G401.6 (cell line): ENCODE data around the gene NRXN3.

Experiments used
- FAIRE-seq: peaks from 2 replicates; lab custom pipeline; 2012; peaks lifted over from hg19 to GRCh38; lab: Jason Lieb, UNC

Gene NRXN3

DNA sequence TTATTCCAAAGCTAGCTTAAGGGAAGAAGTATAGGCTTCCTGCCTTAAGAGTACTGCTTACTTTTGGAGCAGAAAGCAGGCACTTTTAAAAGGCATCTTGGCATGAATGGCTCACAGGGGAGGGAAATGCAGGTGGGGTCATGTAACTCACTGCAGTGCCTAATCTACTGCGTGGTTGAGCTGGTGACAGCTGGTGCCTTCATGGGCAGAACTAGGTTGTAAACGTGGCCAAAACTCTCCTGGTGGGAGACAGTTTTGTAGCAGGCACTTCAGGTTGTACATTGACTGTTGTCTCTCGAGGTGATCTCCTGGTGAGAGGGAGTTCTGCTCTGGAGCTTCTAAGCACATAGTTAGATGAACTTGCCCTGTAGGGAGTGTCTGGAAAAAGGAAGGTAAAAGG is 1078.6 kb downstream of the NRXN3 start:
- no peak for FAIRE-seq

DNA sequence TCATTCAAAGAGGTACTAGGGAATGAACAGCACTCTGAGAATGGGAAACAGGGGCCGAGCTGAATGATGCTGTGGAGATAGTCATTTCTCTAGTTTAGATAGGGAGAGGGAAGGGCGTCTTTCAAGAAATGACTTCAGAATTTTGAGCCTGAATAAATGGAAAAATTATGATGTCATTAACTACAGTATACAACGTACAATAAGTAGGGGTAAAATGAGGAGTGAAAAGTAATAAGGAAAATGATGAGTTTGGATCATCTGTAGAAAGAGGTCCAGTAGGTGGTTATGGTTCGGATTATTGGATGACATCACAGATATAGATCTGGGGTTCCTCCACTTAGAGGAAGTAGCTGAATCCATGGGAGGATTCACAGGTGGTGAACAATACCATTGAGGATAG is 1081.1 kb downstream of the NRXN3 start:
- FAIRE-seq, result no peak

DNA sequence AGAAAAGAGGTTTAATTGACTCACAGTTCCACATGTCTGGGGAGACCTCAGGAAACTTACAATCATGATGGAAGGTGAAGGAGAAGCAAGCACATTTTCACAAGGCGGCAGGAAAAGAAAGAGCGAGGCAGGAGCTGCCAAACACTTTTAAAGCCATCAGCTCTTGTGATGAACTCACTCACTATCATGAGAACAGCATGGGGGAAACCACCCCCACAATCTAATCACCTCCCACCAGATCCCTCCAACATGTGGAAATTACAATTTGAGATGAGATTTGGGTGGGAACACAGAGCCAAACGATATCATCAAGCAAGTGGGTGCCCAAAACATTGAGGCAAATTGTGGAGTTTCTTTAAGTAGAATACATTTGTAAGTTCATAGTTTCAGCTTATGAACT is 1083.4 kb downstream of the NRXN3 start:
- no peak for FAIRE-seq

DNA sequence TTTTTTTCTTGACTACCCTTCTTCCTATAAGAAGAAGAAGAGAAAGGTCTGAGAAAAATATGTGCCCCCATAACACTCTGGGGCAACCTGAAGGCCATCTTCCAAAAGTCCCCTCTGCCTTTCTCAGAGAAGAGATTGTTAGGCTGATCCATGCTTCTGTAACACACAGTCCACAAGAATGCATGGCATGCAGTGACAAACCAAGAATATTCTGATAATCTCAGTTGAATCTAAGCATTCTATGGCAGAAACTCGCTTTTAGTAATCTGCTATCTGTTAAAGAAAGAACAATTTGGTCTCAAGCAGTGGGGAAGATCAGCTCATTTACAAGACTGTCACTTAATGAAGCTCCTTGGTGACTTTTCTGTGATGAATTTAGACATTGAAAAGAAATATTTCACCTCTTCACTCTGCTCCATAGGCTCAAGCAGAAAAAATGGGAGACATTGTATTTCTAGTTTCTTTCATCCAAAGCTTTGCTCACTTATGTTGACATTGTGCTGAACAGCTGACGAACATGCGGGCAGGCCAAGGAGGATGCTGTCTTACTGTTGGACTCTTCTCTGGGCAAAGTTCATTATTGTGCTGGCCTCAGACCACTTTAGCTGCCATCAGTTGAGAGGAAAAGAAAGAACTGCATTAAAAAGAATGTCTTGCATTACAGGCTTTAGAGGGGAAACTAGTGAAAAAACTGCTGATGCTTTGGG is 1084.0 kb downstream of the NRXN3 start:
- FAIRE-seq, result no peak

DNA sequence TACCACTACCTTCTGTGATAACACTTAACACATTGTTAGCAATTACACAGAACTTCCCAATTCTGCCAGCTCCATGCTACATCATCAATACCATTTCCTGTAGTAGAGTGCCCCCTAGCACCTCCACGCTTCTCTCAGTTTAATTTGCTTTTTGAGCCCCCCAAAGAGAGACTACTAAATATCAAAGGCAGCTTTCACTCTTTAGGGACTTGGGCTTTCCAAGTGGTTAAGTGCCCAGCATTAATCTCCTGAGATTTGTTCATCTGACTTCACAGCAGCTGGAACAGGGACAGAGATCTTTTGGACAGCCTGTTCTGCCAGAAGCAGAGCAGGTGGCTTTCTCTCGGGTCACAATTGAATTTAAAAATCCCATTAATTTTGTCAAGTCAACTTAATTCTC is 1086.2 kb downstream of the NRXN3 start:
- FAIRE-seq, result no peak

DNA sequence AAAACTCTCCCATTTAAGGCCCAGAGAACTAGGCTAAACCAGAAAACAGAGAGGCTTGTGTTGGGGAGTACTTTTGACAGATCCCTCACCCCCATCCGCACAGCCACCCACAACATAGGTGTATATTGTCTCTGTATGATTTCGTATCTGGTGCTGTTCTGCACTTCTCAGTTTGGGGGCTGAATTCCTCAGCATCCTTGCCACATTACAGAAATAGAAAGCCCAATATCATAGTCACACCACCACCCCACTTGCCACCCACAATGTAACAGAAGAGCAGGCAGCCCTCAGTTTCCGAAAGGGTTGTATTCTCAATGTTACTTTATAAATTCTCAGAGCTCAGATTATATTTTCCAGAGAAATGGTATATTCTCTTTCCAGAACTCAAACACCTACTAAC is 1090.2 kb downstream of the NRXN3 start:
- no peak for FAIRE-seq

DNA sequence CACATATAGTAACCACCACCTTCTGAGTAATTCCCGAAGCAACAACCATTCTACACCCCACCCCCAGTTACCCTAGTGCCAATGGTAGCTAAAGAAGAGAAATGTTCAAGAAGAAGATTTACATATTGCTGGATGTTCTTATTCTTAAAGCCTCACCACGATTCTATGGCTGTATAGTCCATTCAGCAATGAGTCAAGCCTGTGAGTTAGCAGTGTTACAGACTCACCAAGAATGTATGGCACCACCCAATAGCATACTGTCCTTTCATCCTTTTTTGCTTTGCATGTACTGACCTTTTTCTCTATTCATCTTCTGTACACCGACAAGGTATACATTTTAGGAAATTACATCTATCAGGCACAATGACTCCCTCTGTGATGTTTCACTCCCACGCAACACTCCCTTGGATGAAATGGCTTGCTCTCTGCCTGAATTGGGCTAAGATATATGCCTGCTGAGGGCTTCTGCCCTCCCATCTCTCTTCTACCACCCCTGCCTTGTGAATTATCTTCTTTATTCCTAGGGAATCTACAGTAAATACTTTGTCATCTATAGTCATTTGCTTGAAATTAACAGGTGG is 1095.3 kb downstream of the NRXN3 start:
- no peak for FAIRE-seq

DNA sequence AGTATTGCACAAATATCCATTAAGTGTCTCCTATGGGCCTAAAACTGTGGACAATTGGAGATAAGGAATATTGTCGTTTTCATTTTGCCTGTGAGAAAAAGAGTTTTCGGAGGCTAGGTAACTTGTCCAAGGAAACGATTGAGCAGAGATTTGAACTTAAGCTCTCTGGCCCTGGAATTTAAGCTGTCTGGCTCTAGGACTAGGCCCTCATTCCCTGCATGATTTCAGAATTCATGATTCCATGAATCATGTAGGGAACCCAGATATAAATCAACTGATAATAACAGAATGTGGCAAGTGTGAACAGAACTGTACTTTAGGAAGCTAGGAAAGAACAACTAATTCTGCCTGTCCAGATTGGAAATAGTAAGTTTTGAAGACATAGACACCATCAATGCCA is 1100.2 kb downstream of the NRXN3 start:
- FAIRE-seq, result no peak

DNA sequence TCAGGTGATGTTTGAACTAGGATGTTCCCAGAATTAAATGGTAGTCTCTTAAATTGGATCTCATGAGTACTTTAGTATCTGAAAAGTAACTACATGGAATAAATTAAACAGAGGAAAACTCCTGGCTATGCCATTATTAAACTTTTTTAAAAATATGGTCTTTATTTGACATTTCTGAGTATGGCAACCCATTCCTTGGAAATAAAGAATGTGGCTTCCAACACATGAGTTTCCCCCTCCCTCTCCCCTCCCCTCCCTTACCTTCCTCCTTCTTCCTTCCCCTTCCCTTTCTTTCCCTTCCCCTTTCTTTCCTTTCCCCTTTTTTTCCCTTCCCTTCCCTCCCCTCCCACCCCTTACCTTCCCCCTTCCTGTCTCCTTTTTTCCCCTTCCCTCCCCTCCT is 1100.9 kb downstream of the NRXN3 start:
- FAIRE-seq, result no peak

DNA sequence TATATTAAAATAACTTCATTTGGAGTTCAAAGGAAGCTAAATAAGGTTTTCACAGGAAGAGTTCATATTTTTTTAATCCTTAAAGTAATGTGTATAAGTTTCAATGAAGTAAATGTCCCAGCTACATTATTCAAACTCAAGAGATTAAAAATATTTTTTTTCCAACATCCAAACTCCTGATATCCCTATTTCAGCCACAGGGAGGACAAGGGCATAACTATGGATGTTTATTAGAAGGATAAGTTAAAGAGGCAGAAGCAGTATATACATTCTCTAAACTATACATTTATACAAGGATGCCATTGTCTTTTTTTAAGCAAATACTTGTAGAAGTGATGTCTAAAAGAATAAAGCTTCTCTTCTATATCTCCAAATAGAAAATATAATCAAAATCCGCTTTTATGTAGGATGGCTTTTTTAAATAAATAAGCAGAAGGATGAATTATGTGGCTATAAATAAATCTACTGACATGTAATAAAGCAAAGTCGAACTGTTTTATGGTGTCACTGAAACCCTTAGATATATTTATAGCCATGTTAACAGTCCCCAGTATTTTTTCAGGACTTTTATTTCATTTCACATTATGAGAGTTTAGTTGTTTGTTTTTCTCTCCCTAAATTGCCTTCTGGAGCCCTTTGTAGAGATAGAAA is 1104.6 kb downstream of the NRXN3 start:
- FAIRE-seq, result no peak

DNA sequence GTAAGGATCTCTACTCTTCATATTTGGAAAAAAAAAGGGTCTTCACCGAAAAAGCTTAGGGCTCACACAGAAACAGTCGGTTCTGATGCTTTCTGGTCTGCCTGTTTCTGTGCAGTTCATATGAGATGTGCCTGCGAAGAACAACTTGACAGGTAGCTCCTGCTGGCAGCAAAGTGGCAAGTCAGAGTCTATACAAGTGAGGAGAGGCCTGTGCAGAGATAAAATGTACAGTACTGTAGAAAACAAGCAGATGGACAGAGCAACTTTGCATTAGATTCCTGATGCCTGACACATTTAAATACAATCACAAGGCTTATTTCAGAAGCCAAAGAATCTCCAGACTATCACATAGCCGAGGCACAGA is 1105.1 kb downstream of the NRXN3 start:
- FAIRE-seq, result no peak

DNA sequence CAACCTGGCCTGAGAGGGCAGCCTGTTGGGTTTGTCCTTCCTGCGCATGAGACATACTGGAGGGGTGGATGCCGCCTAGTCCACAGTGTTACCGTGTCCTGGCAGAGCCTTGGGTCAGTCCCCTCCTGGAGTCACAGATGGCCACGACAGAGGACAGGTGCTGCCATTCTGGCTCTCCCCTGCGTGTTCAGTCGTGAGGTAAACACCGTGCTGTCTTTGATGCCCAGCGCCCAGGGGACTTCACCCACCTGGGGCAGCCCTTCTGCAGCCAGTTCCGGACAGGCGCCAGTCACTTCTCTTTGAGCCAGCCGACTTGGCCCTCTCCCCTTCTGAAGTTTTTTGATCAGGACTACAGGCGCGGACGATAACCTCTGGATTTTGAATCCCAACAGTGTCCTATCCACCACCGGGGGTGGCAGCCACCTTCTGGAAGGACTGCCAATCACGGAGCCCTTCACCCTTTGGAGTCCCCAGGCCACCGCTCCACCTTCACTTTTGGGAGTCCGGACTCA is 1108.2 kb downstream of the NRXN3 start:
- FAIRE-seq, result no peak

DNA sequence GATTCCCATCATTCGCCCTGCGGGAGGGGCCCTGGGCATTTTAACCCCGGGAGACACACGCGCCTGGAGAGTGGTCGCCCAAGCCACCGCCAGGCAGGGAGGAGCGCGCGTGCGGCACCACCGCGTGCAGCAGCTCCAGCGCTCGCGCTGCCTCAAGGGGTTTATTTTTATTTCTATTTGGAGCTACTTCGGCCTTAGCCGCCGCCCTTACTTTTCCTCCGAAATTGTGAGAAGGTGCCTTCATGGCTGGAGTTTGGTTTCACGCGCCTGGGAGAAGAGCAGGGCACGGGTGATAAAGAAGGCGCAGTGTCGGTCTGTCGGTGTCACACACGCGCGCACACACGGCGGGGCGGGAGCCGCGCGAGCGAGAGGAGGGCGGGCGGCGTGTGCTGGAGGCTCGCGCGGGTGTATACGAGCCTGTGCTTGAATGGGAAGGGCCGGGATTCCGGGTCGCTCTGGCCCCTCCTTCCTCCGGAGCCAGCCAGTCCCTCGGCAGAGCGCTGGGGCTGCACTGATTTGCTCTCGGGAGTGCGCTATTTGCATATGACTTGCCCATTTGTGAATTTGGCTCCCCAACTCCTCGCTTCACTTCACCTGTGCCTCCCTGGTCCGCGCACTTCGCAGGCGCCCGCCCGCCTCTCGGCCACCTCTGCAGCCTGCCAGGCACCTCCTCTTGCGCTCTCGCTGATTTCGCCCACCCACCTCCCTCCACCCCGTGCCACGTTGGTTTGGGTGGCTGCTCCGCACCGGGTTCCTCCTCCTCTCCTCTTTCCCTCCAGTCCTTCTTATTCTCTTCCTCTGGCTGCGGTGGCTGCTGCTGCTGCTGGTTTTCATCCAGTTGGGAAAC is 1108.8 kb downstream of the NRXN3 start:
- no peak for FAIRE-seq

DNA sequence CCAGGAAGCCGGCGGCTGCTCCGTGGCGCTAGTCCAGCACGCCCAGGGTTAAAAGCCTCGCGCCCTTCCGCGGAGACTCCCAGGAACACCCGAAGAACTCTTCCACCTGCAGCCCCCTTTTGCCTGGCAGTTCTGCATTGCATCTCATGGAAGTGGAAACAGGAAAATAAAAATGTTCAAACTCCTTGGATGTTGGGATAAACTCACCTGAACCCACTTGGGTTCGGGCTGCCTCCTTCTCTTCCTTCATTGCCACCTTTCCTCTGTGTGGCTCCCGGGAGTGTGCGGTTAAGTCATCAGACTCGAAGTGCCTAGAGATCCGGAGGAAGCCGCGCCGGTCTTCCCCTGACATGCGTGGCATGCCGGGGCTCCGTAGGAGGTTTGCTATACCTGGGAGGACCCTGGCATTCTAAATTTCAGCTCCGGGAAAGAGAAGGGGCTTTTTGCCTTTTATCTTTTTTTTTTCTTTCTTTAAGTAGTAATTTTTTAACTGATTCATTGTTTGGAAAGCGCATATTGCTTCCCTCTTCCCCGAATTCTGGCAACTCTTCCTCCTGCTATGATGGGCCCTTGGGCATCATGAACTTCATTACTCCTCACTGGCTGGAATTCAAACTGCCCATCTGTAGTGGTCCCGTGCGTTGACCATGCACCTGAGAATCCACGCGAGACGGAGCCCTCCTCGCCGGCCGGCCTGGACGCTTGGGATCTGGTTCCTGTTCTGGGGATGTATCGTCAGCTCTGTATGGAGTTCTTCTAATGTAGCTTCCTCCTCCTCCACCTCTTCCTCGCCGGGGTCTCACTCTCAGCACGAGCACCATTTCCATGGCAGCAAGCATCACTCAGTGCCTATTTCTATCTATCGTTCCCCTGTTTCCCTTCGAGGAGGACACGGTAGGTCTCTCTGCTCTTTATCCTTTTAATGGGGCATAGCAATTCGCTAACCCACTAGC is 1109.7 kb downstream of the NRXN3 start:
- no peak for FAIRE-seq

DNA sequence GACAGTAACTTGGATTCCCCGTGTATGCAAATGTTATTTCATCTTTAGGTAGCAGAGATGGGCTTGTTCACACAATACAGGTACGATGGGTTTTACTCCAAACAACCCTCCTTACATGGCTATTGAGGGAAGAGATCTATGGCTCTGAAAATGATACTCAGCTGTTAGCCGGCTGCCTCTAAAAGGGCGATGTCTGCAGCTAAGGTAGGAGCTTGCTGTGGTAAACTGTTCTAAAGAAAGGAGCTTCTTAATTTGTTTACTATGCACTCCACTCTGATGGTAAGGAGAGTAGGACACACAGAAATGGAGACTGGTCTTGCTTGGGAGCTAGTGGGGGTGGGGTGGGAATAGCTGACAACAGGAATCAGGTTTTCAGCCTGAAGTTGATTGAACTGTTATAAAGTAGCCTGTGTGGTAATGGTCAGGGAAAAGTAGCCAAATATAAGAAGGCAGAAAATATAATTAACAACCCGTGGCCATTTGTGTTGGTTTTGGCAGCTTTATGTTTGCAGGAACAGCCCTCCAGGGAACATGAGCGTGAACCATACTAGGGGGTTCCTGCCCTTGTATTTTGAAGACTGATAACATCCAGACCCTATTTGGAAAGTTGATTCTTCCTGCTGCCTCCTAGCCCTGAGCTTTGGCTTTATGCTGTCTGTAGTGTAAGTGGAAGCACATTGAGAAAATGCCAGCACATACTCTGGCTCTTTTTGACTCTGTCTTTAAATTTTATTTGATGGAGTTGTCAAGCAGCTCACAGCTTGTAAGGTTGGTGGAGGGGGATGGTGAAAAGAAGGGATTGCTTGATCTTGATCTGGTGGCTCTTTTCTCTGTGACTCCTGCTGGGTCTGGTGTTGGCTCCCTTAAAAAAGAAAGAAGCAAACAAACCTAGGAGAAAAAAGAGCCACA is 1111.3 kb downstream of the NRXN3 start:
- no peak for FAIRE-seq

DNA sequence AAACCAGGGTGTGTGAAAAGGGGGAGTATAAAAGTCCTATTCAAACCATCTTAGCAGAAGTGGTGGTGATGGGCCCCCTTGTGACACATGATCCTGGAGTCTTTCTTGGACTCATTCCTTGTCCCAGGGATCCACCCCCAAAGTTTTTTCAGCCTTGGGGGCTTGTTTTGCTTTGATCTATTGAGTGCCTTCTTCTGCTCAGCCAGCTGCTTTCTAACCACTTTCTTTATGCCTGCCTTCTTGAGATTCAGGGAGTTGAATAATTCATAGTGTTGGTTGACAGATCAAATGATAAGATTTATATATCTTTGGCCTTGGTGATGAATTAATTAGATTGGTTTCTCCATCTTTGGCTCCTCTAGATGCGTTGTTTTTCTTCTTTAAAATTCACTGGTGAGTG is 1114.4 kb downstream of the NRXN3 start:
- FAIRE-seq, result no peak

DNA sequence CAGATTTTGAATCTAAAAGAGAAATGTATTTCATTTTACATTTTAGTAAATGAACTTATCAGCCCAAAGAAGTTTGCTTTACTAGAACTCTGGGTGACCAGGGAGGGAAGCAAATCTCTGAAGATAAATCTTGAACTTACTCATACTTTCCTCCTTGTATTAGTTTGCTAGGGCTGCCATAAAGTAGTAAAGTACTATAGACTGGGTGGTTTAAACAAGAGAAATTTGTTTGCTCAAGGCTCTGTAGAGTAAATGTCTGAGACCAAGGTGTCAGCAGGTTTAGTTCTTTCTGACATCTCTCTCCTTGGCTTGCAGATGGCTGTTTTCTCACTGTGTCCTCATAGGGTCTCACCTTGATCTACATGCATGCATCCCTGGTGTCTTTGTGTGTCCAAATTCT is 1115.1 kb downstream of the NRXN3 start:
- FAIRE-seq, result no peak

DNA sequence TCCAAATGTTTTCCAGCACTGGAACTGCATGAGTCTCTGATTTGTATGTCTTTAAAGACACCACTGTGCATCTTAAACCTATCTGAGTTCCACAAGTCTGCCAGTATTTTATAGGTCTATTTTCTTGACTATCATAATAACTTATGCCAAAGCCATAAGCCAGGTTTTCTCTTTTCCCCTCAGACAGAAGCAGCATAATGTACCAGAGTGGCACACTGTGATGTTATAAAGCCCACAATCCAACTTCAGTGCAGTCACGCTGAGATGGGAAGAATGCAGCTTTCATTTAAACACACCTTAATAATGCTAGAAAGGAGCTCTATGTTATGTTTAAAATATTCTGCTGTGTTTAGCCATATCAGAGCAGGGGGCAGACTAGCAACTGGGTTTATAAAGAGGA is 1117.8 kb downstream of the NRXN3 start:
- no peak for FAIRE-seq

DNA sequence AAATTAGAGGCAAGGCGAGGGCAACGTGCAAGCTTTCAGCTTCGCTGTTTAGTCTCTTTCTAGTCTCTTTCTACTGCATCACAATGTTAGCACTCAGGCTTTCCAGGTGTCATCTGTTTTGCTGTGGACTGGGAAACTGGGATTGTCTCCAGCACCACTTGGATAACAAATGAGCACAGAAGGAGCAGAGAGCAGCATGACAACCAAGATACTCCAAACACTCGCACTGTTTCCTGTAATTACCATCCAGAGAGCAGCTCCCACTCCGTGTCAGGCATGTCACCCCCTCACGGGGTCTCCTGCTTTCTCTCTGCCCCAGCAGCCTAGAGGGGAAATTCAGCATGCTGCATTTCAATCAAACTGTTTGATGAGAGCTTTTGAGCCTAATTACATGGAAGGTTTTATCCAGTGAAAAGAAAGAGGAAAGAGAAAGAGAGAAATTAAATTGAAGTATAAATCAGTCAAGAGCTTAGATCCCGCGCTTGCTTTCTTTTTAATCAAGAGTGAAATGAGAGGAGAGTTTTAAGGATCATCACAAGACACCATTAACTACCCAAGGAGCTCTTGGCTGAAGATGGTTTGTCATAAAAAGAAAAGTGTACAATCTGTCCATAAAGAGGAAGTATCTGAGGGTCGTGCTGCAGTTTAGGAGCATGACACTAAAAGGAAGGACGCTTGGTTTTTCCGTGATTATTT is 1123.5 kb downstream of the NRXN3 start:
- no peak for FAIRE-seq

DNA sequence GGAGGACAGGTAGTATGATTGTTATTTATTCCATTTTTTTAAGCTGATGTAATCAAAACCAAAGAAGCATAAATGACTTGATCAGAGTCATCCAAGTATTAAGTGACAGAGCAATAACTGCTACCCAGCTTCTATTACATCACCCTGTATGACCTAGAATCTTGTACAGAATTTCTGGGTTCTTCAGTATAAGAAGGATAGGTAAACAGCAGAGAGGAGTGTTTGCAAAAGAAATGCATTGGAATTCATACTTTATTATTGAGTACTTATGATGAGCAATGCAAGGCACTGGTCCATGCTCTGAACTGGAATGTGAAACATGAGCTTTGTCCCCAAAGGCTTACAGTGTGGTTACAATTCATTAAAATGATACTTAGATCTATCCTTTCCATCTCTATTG is 1124.3 kb downstream of the NRXN3 start:
- FAIRE-seq, result no peak
